Esophagus squamous epithelium (tissue), 4 donors: ENCODE measurements around the gene RARRES2.
"Not testable (repeated sequence)": the region's sequence is repeated elsewhere in the genome, so short reads cannot be mapped to it uniquely, and the experiment has no call there.

Source experiments
- POLR2A ChIP-seq, 4 donors: fragments of 450-650 bp; IDR thresholded peaks; one replicate each; pipeline ENCODE4 v1.6.1; 2017; ENCODE audit warnings: antibody characterized with exemption in 4 of 4, mild to moderate bottlenecking in 4 of 4, moderate library complexity in 3 of 4
- TF ChIP-seq, protein P1 (sequence below), 6 experiments: fragments of 450-650 bp in 4 of 6; fragments of 200-600 bp in 2 of 6; sonication (generic) in 2 of 6; IDR thresholded peaks; one replicate each; pipeline ENCODE4 v1.5.1; 2016 to 2019; ENCODE audit warnings: antibody characterized with exemption in 6 of 6, mild to moderate bottlenecking in 4 of 6, moderate library complexity in 4 of 6

DNA sequence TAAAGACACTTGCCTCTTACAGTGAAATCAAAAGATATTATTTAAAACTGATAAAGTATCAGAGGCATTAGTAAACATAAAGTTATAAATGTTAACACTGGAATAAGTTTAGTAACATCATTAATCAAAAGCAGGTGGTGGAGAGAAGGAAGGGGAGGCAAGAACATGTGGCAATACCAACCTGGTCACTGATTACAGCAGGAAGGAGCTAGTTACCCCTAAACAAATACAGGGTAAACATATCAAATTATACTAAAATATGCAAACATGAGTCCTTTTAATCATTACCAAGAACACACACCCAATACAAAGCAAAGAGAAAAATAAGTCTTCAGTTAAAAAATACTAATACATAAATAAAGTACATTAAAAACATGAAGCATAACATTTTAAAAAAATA lies 43.5 kb downstream of the RARRES2 start:
- TF ChIP-seq, protein P1, sequence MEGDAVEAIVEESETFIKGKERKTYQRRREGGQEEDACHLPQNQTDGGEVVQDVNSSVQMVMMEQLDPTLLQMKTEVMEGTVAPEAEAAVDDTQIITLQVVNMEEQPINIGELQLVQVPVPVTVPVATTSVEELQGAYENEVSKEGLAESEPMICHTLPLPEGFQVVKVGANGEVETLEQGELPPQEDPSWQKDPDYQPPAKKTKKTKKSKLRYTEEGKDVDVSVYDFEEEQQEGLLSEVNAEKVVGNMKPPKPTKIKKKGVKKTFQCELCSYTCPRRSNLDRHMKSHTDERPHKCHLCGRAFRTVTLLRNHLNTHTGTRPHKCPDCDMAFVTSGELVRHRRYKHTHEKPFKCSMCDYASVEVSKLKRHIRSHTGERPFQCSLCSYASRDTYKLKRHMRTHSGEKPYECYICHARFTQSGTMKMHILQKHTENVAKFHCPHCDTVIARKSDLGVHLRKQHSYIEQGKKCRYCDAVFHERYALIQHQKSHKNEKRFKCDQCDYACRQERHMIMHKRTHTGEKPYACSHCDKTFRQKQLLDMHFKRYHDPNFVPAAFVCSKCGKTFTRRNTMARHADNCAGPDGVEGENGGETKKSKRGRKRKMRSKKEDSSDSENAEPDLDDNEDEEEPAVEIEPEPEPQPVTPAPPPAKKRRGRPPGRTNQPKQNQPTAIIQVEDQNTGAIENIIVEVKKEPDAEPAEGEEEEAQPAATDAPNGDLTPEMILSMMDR (IDR thresholded peaks at IDR 0.05) = not testable (repeated sequence)
- TF ChIP-seq POLR2A (IDR thresholded peaks at IDR 0.05) = not testable (repeated sequence)
